Measurements from ENCODE around the gene PLAGL1. TPM values are rescaled to one million over a fixed set of nuclear protein-coding genes. Genes with fewer than 3 reads are reported as not detected.
"Not testable (repeated sequence)": the region's sequence is repeated elsewhere in the genome, so short reads cannot be mapped to it uniquely, and the experiment has no call there.

PLAGL1 gene
- total RNA-seq, 1 donor from 2014 or later, result 29.7 TPM

GRCh38 chr6:144017166-144018094 lies 9.4 kb upstream of the PLAGL1 start:
- no peaks in the 10 kb centered on the region for H3K4me1 Mint-ChIP-seq
- peaks cover 5% of the 10 kb centered on the region for H3K9me3 Mint-ChIP-seq
- peaks cover 25% of the 10 kb centered on the region for H3K27me3 Mint-ChIP-seq (ENCODE audit: low read depth)
- no peak for TF ChIP-seq CTCF (conservative IDR thresholded peaks at IDR 0.05)
- no peak for DNase-seq (ENCODE audit: low read depth, low spot score)
- H3K36me3 Mint-ChIP-seq (ENCODE audit: low read depth), result peaks cover 4% of the 10 kb centered on the region
- no peak overlapping the region for H3K27ac Mint-ChIP-seq (ENCODE audit: unreplicated experiment)
- no peak overlapping the region for H3K4me3 Mint-ChIP-seq

DNA sequence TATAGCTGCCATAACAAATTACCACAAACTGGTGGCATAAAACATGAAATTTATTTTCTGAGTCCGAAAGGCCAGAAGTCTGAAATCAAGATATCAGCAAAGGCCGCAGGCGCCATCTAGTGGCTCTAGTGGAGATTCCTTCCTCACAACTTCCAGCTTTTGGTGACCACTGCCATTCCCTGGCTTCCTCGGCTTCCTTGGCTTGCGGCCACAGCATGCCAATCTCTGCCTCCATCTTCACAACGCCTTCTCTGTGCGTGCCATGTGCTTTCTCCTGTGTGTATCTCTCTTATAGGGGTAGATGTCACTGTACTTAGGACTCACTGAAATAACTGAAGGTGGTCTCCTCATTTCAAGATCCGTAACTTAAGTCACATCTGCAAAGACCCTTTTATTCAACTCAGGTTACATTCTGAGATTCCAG lies 5.4 kb upstream of the PLAGL1 start:
- H3K9me3 Mint-ChIP-seq, result peaks cover 10% of the 10 kb centered on the region

GRCh38 chr6:144012534-144012933 lies 4.5 kb upstream of the PLAGL1 start:
- no peak for DNase-seq (ENCODE audit: low read depth, low spot score)
- H3K27ac Mint-ChIP-seq (ENCODE audit: unreplicated experiment), result no peak overlapping the region
- peaks cover 27% of the 10 kb centered on the region for H3K27me3 Mint-ChIP-seq (ENCODE audit: low read depth)
- peaks cover 10% of the 10 kb centered on the region for H3K9me3 Mint-ChIP-seq
- no peak for TF ChIP-seq CTCF (conservative IDR thresholded peaks at IDR 0.05)
- H3K4me1 Mint-ChIP-seq, result no peaks in the 10 kb centered on the region
- H3K36me3 Mint-ChIP-seq (ENCODE audit: low read depth), result peaks cover 4% of the 10 kb centered on the region
- no peak overlapping the region for H3K4me3 Mint-ChIP-seq

More for the DNA sequence above, 5.4 kb upstream of the PLAGL1 start:
- Mint-ChIP-seq H3K4me3 (no peak overlapping the region), H3K27ac (ENCODE audit: unreplicated experiment) (no peak overlapping the region), H3K27me3 (ENCODE audit: low read depth) (peaks cover 33% of the 10 kb centered on the region), H3K36me3 (ENCODE audit: low read depth) (peaks cover 4% of the 10 kb centered on the region), H3K4me1 (no peaks in the 10 kb centered on the region)
- TF ChIP-seq CTCF (conservative IDR thresholded peaks at IDR 0.05), result peak; percentile 97
- DNase-seq (ENCODE audit: low read depth, low spot score), result peak; percentile 72

GRCh38 chr6:144009628-144010027 lies 1.6 kb upstream of the PLAGL1 start:
- DNase-seq (ENCODE audit: low read depth, low spot score); H3K4me1 Mint-ChIP-seq; H3K27ac Mint-ChIP-seq (ENCODE audit: unreplicated experiment): not testable (repeated sequence)
- H3K9me3 Mint-ChIP-seq, result peaks cover 10% of the 10 kb centered on the region
- H3K36me3 Mint-ChIP-seq (ENCODE audit: low read depth), result peaks cover 13% of the 10 kb centered on the region
- H3K4me3 Mint-ChIP-seq, result peak overlapping the region; percentile 59
- H3K27me3 Mint-ChIP-seq (ENCODE audit: low read depth), result peaks cover 29% of the 10 kb centered on the region

DNA sequence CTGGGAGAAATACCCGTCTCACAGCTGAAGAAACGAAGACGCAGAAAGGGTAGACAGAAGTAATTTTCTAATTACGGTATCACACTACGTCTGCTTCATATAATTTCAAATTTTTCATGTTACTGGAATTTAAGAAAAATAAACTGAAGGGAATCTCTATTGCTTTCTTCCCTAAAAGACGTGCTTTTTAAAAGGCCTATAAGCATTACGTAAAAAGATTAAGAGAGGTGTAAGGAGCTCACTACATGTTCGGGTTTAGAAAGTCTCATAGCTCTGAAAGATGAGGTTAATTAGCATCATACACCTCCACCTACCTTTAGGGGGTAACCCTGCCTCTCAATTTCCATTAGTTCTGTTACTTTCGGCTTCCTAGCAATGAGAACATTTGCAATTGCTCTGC lies 787 bp upstream of the PLAGL1 start:
- Mint-ChIP-seq H3K27me3 (ENCODE audit: low read depth) (peaks cover 29% of the 10 kb centered on the region), H3K36me3 (ENCODE audit: low read depth) (peaks cover 13% of the 10 kb centered on the region), H3K9me3 (peaks cover 10% of the 10 kb centered on the region), H3K4me1 (peaks cover 10% of the 10 kb centered on the region), H3K27ac (ENCODE audit: unreplicated experiment) (no peak overlapping the region), H3K4me3 (peak overlapping the region; percentile 62)
- TF ChIP-seq CTCF (conservative IDR thresholded peaks at IDR 0.05), result no peak
- DNase-seq (ENCODE audit: low read depth, low spot score), result no peak
